Vagina (tissue), 2 donors: Measurements from ENCODE around the gene VSX2.

Experiments
- POLR2A ChIP-seq, 2 donors: fragments of 450-650 bp; IDR thresholded peaks; one replicate each; pipeline ENCODE4 v1.6.1; 2017; ENCODE audit warnings: antibody characterized with exemption in 2 of 2, mild to moderate bottlenecking in 2 of 2, moderate library complexity in 2 of 2
- POLR2AphosphoS5 ChIP-seq, 2 donors: sonication (generic); formaldehyde crosslinking; IDR thresholded peaks; one replicate each; pipeline ENCODE4 v1.9.0; 2017; ENCODE audit warnings: antibody characterized with exemption in 2 of 2, mild to moderate bottlenecking in 2 of 2, low read depth in 1 of 2; ENCODE audit not compliant: insufficient read depth in 1 of 2
- TF ChIP-seq, protein P1 (sequence below), 3 experiments: fragments of 450-650 bp in 2 of 3; fragments of 200-600 bp in 1 of 3; sonication (generic) in 1 of 3; IDR thresholded peaks; one replicate each; pipeline ENCODE4 v1.5.1; 2017 to 2019; ENCODE audit warnings: antibody characterized with exemption in 3 of 3, mild to moderate bottlenecking in 2 of 3, moderate library complexity in 2 of 3

GRCh38 chr14:74243051-74243450 lies 3.8 kb downstream of the VSX2 start:
- TF ChIP-seq, protein P1, sequence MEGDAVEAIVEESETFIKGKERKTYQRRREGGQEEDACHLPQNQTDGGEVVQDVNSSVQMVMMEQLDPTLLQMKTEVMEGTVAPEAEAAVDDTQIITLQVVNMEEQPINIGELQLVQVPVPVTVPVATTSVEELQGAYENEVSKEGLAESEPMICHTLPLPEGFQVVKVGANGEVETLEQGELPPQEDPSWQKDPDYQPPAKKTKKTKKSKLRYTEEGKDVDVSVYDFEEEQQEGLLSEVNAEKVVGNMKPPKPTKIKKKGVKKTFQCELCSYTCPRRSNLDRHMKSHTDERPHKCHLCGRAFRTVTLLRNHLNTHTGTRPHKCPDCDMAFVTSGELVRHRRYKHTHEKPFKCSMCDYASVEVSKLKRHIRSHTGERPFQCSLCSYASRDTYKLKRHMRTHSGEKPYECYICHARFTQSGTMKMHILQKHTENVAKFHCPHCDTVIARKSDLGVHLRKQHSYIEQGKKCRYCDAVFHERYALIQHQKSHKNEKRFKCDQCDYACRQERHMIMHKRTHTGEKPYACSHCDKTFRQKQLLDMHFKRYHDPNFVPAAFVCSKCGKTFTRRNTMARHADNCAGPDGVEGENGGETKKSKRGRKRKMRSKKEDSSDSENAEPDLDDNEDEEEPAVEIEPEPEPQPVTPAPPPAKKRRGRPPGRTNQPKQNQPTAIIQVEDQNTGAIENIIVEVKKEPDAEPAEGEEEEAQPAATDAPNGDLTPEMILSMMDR (IDR thresholded peaks at IDR 0.05) = no peak
- no peak for TF ChIP-seq POLR2A (IDR thresholded peaks at IDR 0.05)
- TF ChIP-seq POLR2AphosphoS5 (IDR thresholded peaks at IDR 0.05; ENCODE audit: insufficient read depth in 1 of 2, low read depth in 1 of 2) = no peak
